Activated naive CD4-positive, alpha-beta T cell treated with anti-CD3 and anti-CD28 coated beads, Interleukin-2, amount 50 U/mL, for 24 hours (primary cell): ENCODE results near the gene GRB2.
"Not testable (repeated sequence)": the region's sequence is repeated elsewhere in the genome, so short reads cannot be mapped to it uniquely, and the experiment has no call there.

ENCODE experiments used
- H3K27ac Mint-ChIP-seq: one replicate; pipeline ENCODE4 v1.8.0; 2021; ENCODE audit warnings: mild to moderate bottlenecking, mixed read lengths
- H3K27me3 Mint-ChIP-seq: one replicate; pipeline ENCODE4 v1.8.0; 2021; ENCODE audit warnings: mixed read lengths
- H3K36me3 Mint-ChIP-seq: one replicate; pipeline ENCODE4 v1.8.0; 2021; ENCODE audit warnings: mixed read lengths
- H3K4me1 Mint-ChIP-seq: one replicate; pipeline ENCODE4 v1.8.0; 2021; ENCODE audit warnings: mixed read lengths
- H3K4me3 Mint-ChIP-seq: one replicate; pipeline ENCODE4 v1.8.0; 2021; ENCODE audit warnings: mild to moderate bottlenecking, mixed read lengths
- H3K9me3 Mint-ChIP-seq: one replicate; pipeline ENCODE4 v1.8.0; 2021; ENCODE audit warnings: mixed read lengths

GRB2 gene

DNA sequence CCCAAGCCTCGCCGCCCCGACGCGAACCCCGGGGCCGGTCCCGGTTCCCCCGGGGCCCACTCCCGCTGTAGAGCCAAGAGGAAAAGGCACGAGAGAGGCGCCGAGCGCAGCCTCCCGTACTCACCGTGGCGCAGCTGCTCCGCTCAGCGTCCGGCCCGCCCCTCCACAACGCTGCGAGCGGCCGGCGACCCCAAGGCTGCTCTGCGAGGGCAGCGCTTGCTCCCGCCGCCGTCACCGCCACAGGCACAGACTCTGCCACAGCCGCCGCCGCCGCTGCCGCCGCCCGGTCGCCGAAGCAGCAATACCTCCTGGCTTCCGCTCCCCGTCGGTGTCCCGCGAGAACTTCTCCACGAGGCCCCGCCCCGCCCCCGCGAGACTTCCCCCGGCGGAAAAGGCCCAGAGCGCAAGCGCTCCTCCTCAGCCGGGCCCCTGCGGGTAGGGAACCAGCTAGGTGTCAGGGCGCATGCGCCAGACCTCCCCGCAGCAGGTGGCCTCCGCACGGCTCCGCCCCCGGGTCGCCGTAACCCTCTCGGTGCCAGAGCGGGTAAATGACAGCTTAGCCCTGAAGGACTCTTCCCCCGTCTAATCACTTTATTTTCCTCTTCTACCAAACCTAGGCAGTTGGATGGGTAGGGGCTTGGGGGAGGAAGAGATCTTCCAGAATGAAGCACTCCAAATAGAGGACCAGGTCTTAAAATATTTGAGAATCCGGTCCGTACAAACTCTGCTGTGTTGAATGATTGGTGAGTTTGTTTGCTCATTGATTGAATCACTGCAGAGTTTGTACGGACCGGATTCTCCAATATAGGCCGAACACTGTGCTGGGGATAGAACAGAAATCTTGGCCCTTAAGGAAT, at the start of gene GRB2:
GRB2 (minus strand) TSS at position 314 of the 857 bp plus-strand sequence. CDS start 12,050 bp downstream, outside the sequence.
- H3K27me3 Mint-ChIP-seq, result no peaks in the 10 kb centered on the region
- H3K4me3 Mint-ChIP-seq, result peak within 1 kb of the TSS; percentile 95
- peaks cover 43% of the 10 kb centered on the region for H3K4me1 Mint-ChIP-seq
- H3K36me3 Mint-ChIP-seq, result peaks cover 3% of the 10 kb centered on the region
- H3K9me3 Mint-ChIP-seq, result no peaks in the 10 kb centered on the region
- H3K27ac Mint-ChIP-seq, result peak within 1 kb of the TSS; percentile 96

DNA sequence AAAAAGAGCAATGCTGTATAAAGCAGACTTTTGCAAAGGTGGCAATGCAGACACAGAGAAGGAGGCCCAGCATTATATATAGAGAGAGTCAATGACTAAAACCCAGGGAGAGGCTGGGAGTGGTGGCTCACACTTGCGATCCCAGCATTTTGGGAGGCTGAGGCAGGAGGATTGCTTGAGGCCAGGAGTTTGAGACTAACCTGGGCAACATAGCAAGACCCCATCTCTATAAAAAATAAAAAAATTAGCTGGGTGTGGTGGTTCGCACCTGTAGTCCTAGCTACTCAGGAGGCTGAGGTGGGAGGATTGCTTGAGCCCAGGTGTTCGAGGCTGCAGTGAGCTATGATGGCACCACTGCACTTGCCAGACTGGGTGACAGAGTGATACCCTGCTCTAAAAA, 49.2 kb upstream of the GRB2 start:
- H3K9me3 Mint-ChIP-seq, H3K27me3 Mint-ChIP-seq, H3K36me3 Mint-ChIP-seq, H3K4me3 Mint-ChIP-seq, H3K27ac Mint-ChIP-seq: not testable (repeated sequence)
- H3K4me1 Mint-ChIP-seq, result peaks cover 24% of the 10 kb centered on the region

DNA sequence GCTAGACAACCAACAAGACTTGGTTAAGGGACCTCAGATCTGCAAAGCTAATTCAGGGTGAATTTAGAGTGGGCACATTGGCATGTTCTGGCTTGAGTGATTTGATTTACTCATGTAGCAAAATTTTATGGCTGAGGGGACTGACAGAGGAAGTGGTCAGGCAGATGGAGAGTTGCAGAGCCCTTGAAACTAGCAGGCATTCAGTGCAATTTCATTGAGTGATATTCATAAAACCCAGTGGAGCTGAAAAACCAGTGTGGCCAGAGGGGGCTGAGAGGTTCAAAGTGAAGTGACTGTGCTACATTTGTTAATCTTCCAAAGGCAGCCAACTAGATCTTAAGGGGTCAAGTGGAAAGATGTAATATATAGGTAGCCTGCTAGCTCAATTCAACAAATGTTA, 48.7 kb upstream of the GRB2 start:
- Mint-ChIP-seq H3K9me3 (no peaks in the 10 kb centered on the region), H3K36me3 (no peaks in the 10 kb centered on the region), H3K27ac (no peak overlapping the region), H3K27me3 (no peaks in the 10 kb centered on the region), H3K4me3 (peak overlapping the region; percentile 34), H3K4me1 (peaks cover 21% of the 10 kb centered on the region)

DNA sequence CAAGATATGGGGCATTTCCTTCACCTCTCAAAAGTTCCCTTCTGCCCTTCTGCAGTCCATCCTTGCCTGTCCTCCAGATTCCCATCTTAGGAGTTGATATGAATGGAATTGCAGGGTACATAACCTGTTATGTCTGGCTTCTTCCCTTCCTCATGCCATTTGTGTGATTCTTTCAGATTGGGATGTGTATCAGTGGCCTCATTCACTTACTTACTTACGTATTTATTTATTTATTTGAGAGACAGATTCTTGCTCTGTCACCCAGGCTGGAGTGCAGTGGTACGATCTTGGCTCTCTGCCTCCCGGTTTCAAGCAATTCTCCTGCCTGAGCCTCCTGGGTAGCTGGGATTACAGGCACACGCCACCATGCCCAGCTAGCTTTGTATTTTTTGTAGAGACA, 44.8 kb upstream of the GRB2 start:
- H3K27me3 Mint-ChIP-seq, result no peaks in the 10 kb centered on the region
- no peaks in the 10 kb centered on the region for H3K9me3 Mint-ChIP-seq
- H3K4me3 Mint-ChIP-seq, result no peak overlapping the region
- H3K36me3 Mint-ChIP-seq, result no peaks in the 10 kb centered on the region
- H3K4me1 Mint-ChIP-seq, result no peaks in the 10 kb centered on the region
- H3K27ac Mint-ChIP-seq, result no peak overlapping the region

DNA sequence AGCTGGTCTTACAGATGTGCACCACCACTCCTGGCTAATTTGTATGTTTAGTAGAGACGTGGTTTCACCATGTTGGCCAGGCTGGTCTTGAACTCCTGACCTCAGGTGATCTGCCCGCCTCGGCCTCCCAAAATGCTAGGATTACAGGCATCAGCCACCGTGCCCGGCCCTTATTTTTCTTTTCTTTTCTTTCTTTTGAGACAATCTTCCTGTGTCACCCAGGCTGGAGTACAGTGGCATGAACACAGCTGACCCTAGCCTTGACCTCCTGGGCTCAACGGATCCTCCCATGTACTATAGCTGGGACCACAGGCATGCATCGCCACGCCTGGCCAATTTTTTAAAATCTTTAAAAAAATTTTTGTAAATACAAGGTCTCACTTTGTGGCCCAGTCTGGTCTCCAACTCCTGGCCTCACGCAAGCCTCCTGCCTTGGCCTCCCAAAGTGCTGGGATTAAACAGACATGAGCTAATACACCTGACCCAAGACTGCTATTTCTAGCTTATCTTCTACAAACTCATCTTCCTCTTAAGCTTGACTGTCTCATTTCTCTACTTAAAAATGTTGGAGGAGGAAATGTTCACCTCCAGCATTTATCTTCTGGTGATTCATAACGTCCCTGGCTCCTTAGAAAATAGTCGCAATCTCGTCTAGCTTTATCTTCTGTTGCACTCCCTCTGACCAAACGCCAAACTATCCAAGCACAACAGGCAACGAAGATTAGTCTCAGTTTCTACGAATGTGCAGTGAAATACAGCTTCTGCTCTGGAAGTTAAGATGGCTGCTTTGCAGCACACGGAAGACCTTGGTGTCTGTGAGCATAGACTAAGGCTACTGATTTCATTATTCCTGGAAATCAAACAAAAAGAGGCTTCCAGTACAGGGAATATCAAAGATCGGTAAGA, 42.7 kb upstream of the GRB2 start:
- Mint-ChIP-seq H3K27me3 (no peaks in the 10 kb centered on the region), H3K36me3 (no peaks in the 10 kb centered on the region), H3K27ac (no peak overlapping the region)

DNA sequence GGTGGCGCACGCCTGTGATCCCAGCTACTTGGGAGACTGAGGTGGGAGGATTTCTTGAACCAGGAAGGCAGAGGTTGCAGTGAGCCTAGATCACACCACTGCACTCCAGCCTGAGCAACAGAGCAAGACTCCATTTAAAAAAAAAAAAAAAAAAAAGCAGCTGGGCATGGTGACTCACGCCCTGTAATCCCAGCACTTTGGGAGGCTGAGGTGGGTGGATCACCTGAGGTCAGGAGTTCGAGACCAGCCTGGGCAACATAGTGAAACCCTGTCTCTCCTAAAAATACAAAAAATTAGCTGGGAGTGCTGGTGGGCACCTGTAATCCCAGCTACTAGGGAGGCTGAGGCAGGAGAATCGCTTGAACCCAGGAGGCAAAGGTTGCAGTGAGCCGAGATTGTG, 40.4 kb upstream of the GRB2 start:
- not testable (repeated sequence) for H3K27ac Mint-ChIP-seq, H3K36me3 Mint-ChIP-seq, H3K27me3 Mint-ChIP-seq, H3K9me3 Mint-ChIP-seq, H3K4me3 Mint-ChIP-seq, H3K4me1 Mint-ChIP-seq

More for the DNA sequence above, 42.7 kb upstream of the GRB2 start:
- H3K9me3 Mint-ChIP-seq, result no peaks in the 10 kb centered on the region
- H3K4me3 Mint-ChIP-seq, result no peak overlapping the region
- H3K4me1 Mint-ChIP-seq, result no peaks in the 10 kb centered on the region

DNA sequence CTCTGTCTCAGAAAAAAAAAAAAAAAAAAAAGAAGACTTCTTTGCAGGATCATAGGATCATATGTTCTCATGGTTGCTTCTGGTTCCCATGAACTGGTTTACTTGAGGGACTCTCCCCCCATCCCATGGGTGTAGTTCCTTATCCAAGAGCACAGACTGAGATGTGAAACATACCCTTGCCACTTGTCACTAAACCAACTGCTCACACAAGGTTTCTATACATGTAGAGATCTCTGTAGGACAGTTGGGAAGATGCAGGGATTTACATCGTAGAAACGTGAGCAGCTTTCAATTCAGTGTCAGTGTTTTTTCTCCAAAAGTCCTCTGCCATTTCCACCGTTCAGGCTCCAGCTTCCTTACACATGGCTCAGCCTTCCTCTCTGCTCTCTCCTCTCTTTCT, 39.8 kb upstream of the GRB2 start:
- H3K27ac Mint-ChIP-seq, result no peak overlapping the region
- no peaks in the 10 kb centered on the region for H3K27me3 Mint-ChIP-seq
- H3K4me3 Mint-ChIP-seq, result no peak overlapping the region
- H3K4me1 Mint-ChIP-seq, result no peaks in the 10 kb centered on the region
- H3K9me3 Mint-ChIP-seq, result no peaks in the 10 kb centered on the region
- H3K36me3 Mint-ChIP-seq, result no peaks in the 10 kb centered on the region

DNA sequence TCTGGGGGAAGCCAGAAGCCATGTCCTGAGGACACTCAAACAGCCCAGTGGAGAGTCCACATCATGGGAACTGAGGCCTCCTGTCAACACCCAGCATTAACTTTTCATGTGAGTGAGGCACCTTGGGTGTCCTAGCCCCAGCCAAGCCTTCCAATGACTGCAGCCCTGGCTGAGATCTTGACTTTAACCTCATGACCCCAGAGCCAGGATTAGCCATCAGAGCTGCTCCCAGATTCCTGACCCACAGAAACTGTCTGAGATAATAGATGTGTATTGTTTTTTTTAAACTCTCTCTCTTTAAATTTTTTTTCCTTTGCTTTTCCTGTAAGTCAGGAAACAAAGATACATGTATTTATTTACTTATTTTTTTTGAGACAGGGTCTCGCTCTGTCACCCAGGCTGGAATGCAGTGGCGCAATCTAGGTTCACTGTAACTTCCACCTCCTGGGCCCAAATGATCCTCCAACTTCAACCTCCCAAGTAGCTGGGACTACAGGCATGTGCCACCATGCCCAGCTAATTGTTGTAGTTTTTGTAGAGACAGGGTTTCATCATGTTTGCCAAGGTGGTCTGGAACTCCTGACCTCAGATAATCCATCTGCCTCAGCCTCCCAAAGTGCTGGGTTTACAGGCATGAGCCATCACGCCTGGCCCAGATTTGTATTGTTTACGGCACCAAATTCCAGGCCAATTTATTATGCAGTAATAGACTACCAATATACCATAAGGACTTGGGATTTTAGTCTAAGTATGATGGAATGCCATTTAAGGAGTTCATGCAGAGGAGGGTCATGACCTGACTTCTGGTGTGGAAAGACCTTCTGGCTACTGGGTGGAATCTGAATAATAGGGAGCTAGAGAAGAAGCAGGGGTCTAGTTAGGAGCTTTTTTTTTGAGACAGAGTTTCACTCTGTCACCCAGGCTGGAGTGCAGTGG, 37.0 kb upstream of the GRB2 start:
- no peaks in the 10 kb centered on the region for H3K36me3 Mint-ChIP-seq
- no peaks in the 10 kb centered on the region for H3K27me3 Mint-ChIP-seq
- H3K27ac Mint-ChIP-seq, result no peak overlapping the region
- H3K4me1 Mint-ChIP-seq, result no peaks in the 10 kb centered on the region
- no peak overlapping the region for H3K4me3 Mint-ChIP-seq
- no peaks in the 10 kb centered on the region for H3K9me3 Mint-ChIP-seq

DNA sequence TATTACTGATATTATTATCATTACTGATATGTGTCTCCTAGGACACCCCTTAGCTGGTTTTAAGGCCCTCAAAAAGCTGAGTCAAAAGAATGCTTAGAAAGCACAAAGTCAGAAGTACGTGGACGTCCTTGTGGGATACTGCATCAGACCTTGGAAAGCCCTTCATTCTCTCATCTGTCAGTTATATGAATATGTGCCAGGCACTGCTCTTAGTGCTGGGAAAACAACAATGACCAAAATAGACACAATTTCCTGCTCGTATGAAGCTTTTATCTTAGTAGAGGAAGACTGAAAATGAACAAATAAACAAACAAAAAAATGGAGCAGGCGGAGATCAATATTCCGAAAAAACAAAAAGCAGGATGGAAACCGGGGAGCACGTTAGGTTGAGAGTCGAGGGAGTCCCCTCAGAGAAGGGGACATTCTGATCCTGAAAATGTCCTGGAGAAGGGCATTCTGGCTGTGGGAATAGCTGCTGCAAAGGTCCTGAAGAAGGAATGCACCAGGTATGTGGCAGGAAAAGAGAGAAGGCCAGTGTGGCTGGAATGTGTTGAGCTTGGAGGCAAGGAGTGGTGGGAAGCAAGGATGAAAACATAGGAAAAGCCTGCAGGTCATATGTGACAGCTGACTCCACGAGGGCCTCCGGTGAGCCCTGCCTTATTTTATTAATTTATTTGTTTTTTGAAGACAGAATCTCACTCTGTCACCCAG, 35.4 kb upstream of the GRB2 start:
- Mint-ChIP-seq H3K9me3 (no peaks in the 10 kb centered on the region), H3K27me3 (no peaks in the 10 kb centered on the region), H3K4me1 (peaks cover 4% of the 10 kb centered on the region), H3K4me3 (no peak overlapping the region), H3K36me3 (no peaks in the 10 kb centered on the region), H3K27ac (no peak overlapping the region)

DNA sequence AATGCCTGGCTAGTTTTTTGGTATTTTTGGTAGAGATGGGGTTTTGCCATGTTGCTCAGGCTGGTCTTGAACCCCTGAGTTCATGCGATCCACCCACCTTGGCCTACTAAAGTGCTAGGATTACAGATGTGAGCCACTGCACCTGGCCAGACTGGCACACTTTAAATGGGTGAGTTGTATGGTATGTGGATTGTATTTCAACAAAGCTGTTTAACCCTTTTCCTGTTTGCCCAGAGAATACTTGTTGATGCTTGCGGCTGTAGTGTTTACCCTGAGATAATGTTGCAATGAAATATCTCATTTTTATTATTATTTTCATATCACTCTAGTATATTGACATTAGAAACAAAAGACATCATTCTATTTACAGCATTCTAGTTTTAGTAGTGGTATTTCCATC, 33.8 kb upstream of the GRB2 start:
- Mint-ChIP-seq H3K4me3 (no peak overlapping the region), H3K9me3 (no peaks in the 10 kb centered on the region), H3K4me1 (peaks cover 5% of the 10 kb centered on the region), H3K27ac (no peak overlapping the region), H3K27me3 (no peaks in the 10 kb centered on the region), H3K36me3 (no peaks in the 10 kb centered on the region)

DNA sequence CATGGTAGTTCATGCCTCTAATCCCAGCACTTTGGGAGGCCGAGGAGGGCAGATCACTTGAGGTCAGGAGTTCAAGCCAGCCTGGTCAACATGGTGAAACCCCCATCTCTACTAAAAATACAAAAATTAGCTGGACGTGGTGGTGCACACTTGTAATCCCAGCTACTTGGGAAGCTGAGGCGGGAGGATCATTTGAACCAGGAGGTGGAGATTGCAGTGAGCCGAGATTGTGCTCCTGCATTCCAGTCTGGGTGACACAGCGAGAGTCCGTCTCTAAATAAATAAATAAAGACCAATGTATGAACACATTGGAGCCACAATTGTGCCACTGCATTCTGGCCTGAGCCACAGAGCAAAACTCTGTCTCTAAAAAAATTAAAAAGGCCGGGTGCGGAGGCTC, 31.9 kb upstream of the GRB2 start:
- H3K9me3 Mint-ChIP-seq, H3K27me3 Mint-ChIP-seq, H3K4me1 Mint-ChIP-seq, H3K36me3 Mint-ChIP-seq, H3K4me3 Mint-ChIP-seq, H3K27ac Mint-ChIP-seq: not testable (repeated sequence)

DNA sequence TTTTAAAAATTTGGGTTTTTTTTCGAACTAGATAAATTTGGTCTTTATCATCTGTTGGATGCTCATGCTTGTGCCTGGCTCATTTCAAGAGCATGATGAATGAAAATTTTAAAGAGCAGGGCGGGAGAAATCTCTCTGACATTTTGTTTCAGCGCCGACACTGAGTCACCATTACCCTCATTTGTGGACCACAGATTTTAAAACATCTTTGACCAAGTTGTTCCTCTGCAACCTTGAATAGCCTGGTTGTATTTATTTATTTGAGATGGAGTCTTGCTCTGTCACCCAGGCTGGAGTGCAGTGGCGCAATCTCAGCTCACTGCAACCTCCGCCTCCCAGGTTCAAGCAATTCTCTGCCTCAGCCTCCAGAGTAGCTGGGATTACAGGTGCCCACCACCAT, 29.0 kb upstream of the GRB2 start:
- not testable (repeated sequence) for H3K27ac Mint-ChIP-seq, H3K36me3 Mint-ChIP-seq, H3K9me3 Mint-ChIP-seq, H3K4me1 Mint-ChIP-seq, H3K27me3 Mint-ChIP-seq, H3K4me3 Mint-ChIP-seq

DNA sequence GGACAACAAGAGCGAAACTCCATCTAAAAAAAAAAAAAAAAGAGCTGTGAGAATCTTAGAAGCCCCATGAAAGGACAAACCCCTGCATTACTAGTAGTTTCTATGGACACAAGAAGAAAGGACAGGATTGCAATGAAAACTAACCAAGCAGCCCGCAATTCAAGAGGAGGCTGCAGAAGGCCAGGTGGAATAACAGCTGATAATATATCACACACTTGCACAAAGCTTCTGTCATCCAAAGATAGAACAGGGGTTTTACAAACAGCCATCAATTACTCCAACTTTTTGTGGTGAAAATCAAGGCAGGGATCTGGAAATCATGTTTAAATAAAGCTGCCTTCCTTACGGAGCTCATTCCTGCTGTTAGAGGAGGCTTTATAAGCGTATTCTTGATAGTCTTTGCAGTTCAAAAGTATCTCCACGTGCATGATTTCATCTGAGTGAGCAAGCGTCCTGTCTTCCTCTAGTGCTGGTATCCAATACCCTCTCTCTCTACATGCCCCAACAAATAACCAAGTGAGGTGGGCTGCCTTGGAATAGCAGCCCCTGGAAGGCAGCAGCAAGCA, 27.8 kb upstream of the GRB2 start:
- Mint-ChIP-seq H3K27me3 (no peaks in the 10 kb centered on the region), H3K4me3 (no peak overlapping the region), H3K36me3 (no peaks in the 10 kb centered on the region), H3K4me1 (peaks cover 5% of the 10 kb centered on the region), H3K27ac (no peak overlapping the region), H3K9me3 (no peaks in the 10 kb centered on the region)

DNA sequence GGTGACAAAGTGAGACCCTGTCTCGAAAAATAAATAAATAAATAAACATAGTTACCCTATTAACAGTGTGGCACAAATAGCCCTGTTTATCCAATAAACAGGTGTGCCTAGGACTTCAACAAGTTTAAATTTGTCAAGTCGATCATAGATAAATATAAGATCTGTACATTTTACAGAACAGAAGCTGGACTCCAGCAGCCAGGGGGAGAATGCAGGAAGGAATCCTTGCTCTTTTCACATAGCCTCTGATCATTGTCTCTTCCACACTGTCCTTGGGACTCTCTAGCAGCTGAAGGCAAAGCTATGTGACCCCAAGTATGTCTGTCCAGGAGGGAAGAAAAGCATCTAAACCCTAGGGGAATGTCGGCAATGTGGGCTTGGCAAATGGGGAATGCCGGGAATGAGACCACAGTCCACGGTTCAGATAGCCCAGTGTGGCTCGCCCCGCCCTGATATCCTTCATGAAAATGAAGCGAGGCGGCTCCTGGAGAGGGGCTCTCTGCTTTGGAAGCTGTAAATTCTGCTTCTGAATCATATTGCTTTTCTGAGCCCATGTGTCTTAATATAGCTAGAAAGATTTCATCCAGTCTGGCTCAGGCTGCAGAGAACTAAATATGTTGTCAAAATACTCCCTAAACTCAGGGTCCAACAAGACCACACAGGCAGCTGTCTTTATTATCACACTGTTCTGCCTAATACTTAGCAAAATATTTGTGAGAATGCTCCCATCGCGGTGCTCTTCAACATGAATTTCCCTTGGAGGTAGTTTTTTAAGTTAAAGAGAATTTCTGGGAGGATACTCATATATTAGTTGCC, 24.9 kb upstream of the GRB2 start:
- Mint-ChIP-seq H3K36me3 (no peaks in the 10 kb centered on the region), H3K27me3 (no peaks in the 10 kb centered on the region), H3K4me1 (peaks cover 5% of the 10 kb centered on the region), H3K27ac (no peak overlapping the region), H3K4me3 (no peak overlapping the region), H3K9me3 (no peaks in the 10 kb centered on the region)
